Raji (cell line): ENCODE data around the gene CUL2.

Experiments used
- POLR2A ChIP-seq: IDR thresholded peaks from 2 replicates; pipeline ENCODE4 v1.6.1; 2011; ENCODE audit warnings: low read depth, low read length, control low read depth; ENCODE audit not compliant: insufficient read depth

CUL2 gene

GRCh38 chr10:34979938-34980337 lies 110.2 kb downstream of the CUL2 start:
- TF ChIP-seq POLR2A, result no peak

GRCh38 chr10:34978080-34978479 lies 112.1 kb downstream of the CUL2 start:
- no peak for TF ChIP-seq POLR2A

GRCh38 chr10:34969171-34969570 lies 121.0 kb downstream of the CUL2 start:
- TF ChIP-seq POLR2A, result no peak

- no peak for TF ChIP-seq POLR2A
Observed at GRCh38 chr10:34967335-34967880, 122.7 kb downstream of the CUL2 start.

GRCh38 chr10:34966451-34966850 lies 123.7 kb downstream of the CUL2 start:
- no peak for TF ChIP-seq POLR2A

GRCh38 chr10:34966040-34966439 lies 124.1 kb downstream of the CUL2 start:
- TF ChIP-seq POLR2A, result no peak

DNA sequence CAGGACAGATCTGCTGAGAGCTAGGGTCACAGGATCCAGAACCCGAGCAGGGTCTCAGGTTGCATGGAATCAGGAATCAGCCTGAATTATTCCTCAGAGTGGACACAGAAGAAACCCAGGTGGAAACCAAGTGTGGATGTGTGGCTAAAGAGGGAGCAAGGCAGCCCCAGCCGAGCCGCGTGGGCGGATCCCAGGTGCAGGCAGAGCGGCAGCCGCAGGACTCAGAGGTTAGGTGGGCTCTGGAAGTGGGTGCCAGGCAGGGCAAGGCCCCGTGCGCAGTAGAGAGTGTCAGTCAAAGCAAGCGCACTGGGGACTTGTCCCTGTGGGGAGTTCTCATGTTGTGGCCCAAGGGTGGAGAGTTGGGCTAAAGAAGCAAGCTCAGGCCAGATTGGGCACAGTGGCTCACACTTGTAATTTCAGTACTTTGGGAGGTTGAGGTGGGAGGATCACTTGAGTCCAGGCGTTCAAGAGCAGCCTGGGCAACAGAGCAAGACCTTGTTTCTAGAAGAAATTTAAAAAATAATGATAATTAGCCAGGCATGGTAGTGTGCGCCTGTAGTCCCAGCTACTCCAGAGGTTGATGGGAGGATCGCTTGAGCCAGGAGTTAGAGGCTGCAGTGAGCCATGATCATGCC lies 125.9 kb downstream of the CUL2 start:
- no peak for TF ChIP-seq POLR2A

DNA sequence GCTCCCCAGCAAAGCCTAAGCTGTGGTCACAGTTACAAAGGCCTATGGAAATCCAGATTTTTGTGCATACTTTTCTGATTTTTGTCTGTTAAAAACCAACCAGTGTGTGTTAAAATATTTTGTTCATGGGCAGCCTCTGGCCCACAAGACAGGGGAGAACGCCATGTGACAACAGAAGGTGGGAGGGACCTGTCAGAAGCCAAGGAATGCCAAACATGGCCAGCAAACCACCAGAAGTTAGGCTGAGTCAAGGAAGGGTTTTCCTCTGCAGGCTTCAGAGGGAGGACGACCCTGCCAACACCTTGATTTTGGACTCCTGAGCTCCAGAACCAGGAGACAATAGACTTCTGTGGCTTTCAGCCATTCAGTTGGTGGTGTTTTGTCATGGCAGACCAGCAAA lies 127.3 kb downstream of the CUL2 start:
- no peak for TF ChIP-seq POLR2A

GRCh38 chr10:34960983-34961382 lies 129.2 kb downstream of the CUL2 start:
- no peak for TF ChIP-seq POLR2A

GRCh38 chr10:34959786-34960185 lies 130.4 kb downstream of the CUL2 start:
- no peak for TF ChIP-seq POLR2A

GRCh38 chr10:34959321-34959720 lies 130.8 kb downstream of the CUL2 start:
- no peak for TF ChIP-seq POLR2A
